AG10803 (cell line): Measurements from ENCODE around the gene SLC9A3.
"Not testable (repeated sequence)": the region's sequence is repeated elsewhere in the genome, so short reads cannot be mapped to it uniquely, and the experiment has no call there.

Experiments
- DNase-seq: peaks from one replicate; pipeline ENCODE4 v3.0.0; 2010; ENCODE audit warnings: low read depth
- H3K4me3 ChIP-seq: 2 replicates; pipeline ENCODE4 v1.5.1; 2011; ENCODE audit warnings: mild to moderate bottlenecking, low read length, control low read depth
- TF ChIP-seq, protein P1 (sequence below): conservative IDR thresholded peaks from 2 replicates; pipeline ENCODE4 v1.5.1; 2011; ENCODE audit warnings: mild to moderate bottlenecking, low read length, control low read depth, inconsistent platforms

The SLC9A3 gene

GRCh38 chr5:511476-511875 lies 12.8 kb downstream of the SLC9A3 start:
- no peak overlapping the region for H3K4me3 ChIP-seq
- TF ChIP-seq, protein P1, sequence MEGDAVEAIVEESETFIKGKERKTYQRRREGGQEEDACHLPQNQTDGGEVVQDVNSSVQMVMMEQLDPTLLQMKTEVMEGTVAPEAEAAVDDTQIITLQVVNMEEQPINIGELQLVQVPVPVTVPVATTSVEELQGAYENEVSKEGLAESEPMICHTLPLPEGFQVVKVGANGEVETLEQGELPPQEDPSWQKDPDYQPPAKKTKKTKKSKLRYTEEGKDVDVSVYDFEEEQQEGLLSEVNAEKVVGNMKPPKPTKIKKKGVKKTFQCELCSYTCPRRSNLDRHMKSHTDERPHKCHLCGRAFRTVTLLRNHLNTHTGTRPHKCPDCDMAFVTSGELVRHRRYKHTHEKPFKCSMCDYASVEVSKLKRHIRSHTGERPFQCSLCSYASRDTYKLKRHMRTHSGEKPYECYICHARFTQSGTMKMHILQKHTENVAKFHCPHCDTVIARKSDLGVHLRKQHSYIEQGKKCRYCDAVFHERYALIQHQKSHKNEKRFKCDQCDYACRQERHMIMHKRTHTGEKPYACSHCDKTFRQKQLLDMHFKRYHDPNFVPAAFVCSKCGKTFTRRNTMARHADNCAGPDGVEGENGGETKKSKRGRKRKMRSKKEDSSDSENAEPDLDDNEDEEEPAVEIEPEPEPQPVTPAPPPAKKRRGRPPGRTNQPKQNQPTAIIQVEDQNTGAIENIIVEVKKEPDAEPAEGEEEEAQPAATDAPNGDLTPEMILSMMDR = no peak
- DNase-seq = no peak

- TF ChIP-seq, protein P1 = no peak
- no peak overlapping the region for H3K4me3 ChIP-seq
- DNase-seq = no peak
These were observed 13.7 kb downstream of the SLC9A3 start for GRCh38 chr5:510521-510920.

DNA sequence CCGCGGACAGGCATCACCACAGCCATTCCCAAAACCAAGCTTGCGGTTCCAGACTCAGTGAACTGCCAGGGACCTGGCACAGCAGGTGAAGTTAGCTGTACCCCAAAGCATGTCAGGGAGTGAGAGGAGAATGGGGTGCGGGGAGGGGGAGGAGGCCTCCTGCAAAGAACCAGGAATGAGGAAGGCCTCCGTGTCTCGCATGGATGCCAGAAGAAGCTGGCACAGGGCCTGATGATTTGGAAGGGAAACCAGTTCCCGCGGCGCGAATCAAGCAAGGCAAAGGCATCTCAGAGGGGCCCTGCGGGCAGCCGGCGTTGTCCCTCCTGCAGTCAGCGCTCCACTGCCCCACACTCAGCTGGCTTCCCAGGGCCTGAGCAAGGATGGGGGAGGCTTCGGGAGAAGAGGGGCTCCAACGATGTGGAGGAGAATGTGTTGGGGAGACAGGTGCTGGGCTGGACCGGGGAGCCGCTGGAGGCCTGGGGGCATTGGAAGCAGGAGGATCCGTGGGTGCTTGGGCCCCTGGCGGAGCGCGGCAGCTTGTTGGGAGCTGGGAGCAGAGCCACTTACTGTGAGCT lies 14.6 kb downstream of the SLC9A3 start:
- H3K4me3 ChIP-seq = no peak overlapping the region
- TF ChIP-seq, protein P1 = no peak
- DNase-seq = no peak

- not testable (repeated sequence) for H3K4me3 ChIP-seq, DNase-seq
These were observed 16.2 kb downstream of the SLC9A3 start for GRCh38 chr5:507986-508575.

- no peak for DNase-seq
- TF ChIP-seq, protein P1 = no peak
- H3K4me3 ChIP-seq = no peak overlapping the region
These were observed 18.2 kb downstream of the SLC9A3 start for GRCh38 chr5:505951-506525.

DNA sequence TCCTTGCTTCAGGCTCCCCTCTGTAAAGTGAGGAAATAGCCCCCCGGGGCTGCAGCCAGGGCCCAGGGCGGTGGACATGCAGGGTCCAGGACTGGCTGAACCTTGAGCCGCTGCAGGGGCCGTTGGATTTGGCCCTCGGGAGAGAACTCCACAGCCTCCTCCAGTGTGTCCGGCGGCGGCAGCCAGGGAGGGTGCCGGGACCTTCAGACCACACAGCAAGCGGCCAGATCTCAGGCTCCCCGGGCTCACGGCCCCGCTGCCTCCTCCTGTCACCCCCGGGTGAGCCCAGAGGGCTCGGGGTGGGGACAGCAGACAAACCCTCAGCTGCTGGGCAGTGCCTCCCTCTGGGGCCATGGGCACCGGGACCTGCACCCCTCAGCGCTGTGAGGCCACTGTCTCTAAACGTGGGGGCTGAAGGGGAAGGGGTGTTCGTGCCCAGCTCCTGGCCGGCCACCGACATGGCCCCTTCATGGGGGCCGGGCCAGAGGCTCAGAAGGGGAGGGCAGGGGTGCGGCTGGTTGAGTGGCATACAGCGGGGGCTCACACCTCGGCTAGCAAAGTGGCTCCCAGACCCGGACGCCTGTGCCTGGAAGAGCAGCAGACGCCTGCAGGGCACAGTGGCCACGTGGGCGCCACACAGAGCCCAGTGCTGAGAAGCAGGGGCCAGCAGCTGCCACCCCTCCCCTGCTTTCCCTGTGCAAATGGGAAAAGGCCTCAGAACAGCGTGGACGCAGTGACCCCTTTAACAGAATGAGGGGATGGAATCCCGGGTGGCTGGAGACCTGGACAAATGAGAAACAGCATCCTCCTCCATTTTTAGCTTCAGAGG lies 19.7 kb downstream of the SLC9A3 start:
- DNase-seq = no peak
- no peak overlapping the region for H3K4me3 ChIP-seq
- TF ChIP-seq, protein P1 = no peak

GRCh38 chr5:502325-503079 lies 21.7 kb downstream of the SLC9A3 start:
- H3K4me3 ChIP-seq = no peak overlapping the region
- TF ChIP-seq, protein P1 = no peak
- no peak for DNase-seq
